Right cardiac atrium (tissue), 5 donors: ENCODE measurements around the gene SNRPA. TPM values are rescaled to one million over a fixed set of nuclear protein-coding genes. Genes with fewer than 3 reads are reported as not detected.
"Not testable (repeated sequence)": the region's sequence is repeated elsewhere in the genome, so short reads cannot be mapped to it uniquely, and the experiment has no call there.

Source experiments
- ATAC-seq, 2 donors: fragments of 200-7000 bp; cut with Tn5 transposase; one replicate each; pipeline versions ENCODE4 v1.8.0 to v1.9.1; 2020; ENCODE audit warnings: moderate library complexity in 2 of 2, mild to moderate bottlenecking in 1 of 2
- DNase-seq, 3 donors: peaks; one replicate each; pipeline ENCODE4 v3.0.0-alpha.2; 2020
- H3K27ac ChIP-seq: one replicate; pipeline ENCODE4 v1.5.1; 2013; ENCODE audit warnings: mild to moderate bottlenecking, low read length, control low read depth, moderate library complexity
- H3K27me3 ChIP-seq: one replicate; pipeline ENCODE4 v1.6.1; 2013; ENCODE audit not compliant: control insufficient read depth, insufficient read depth
- H3K4me1 ChIP-seq: one replicate; pipeline ENCODE4 v1.6.1; 2013; ENCODE audit warnings: low read length; ENCODE audit not compliant: control insufficient read depth, insufficient read depth
- H3K4me3 ChIP-seq: one replicate; pipeline ENCODE4 v1.5.1; 2013; ENCODE audit warnings: low read length, control low read depth
- H3K9me3 ChIP-seq: one replicate; pipeline ENCODE4 v1.6.1; 2013; ENCODE audit warnings: low read length; ENCODE audit not compliant: control insufficient read depth
- WGBS: extraction: QIAGEN DNeasy Blood & Tissue Kit; methylation state at CpG from one replicate; pipeline ENCODE4 v1.1.7; 2013; 5-methylcytosine and 5-hydroxymethylcytosine counted together
- intact Hi-C, 4 donors: fragments of 100-400 bp; cut with DNase I; formaldehyde crosslinking; loops; one replicate each; pipeline versions ENCODE4 v1.11.0 to v1.14.0; 2022 to 2023
- polyA plus RNA-seq: library from polyadenylated mRNA; stranded (reverse); fragments of 200-250 nt; gene quantifications from one replicate; pipeline ENCODE4 v1.2.3, GENCODE V29; 2013
- total RNA-seq, 4 donors: library from RNA; stranded (reverse); fragmentation: NEBNext Ultra II Directional; extraction: Animal tissue kit (Norgen Biotek cat#: 25700); gene quantifications; one replicate each; pipeline ENCODE4 v1.2.1, GENCODE V29; 2021
- donor health status: healthy with polysubstance abuse.
- donor health status: DM: no; HTN: yes; CAD: no.
- donor health status: DM: no; HTN: no; CAD: no.
- donor health status: DM: no; HTN: yes; CAD: no; lungs with severe emphysema.
- donor health status: DM: yes; HTN: yes; CAD: no.

Gene SNRPA
- total and polyA plus RNA-seq, 5 donors, result 27.0 to 44.9 (median 39.0) TPM

GRCh38 chr19:40721936-40722661 is 28.9 kb upstream of the SNRPA start:
- whole genome bisulfite sequencing, result 62% methylated on average over 9 of the region's 9 CpGs
- no peak for ATAC-seq
- DNase-seq, result no peak
- Histone ChIP-seq H3K4me3 (no peak overlapping the region), H3K9me3 (no peaks in the 10 kb centered on the region), H3K27ac (peak overlapping the region; percentile 67), H3K4me1 (peaks cover 18% of the 10 kb centered on the region), H3K27me3 (no peaks in the 10 kb centered on the region)
- intact Hi-C loops, result no loop called here

- DNase-seq (peak in 1 of 3 donors; percentile 14), ATAC-seq (no peak)
- H3K27ac ChIP-seq, result peak overlapping the region; percentile 39
- 95% methylated on average over 5 of the region's 5 CpGs for WGBS
- no peaks in the 10 kb centered on the region for H3K9me3 ChIP-seq
- intact Hi-C loops, result no loop called here
- no peaks in the 10 kb centered on the region for H3K27me3 ChIP-seq
- no peak overlapping the region for H3K4me3 ChIP-seq
- peaks cover 18% of the 10 kb centered on the region for H3K4me1 ChIP-seq
Measured at GRCh38 chr19:40723661-40724254, 27.2 kb upstream of the SNRPA start.

DNA sequence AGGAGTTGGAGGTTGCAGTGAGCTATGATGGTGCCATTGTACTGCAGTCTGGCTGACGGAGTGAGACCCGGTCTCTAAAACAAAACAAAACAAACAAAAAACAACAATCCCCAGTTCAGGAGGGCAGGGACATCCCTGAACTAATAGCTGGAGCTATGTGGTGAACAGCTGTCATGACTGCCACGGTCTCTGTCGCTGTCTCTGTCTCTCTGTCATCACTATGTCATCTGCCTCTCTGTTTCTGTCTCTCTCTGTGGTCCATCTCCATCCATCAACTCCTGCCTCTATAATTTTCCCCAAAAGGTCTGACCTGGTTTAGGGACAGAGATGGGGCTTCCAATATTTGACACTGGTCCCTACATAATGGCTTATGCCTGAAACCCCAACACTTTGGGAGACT is 26.7 kb upstream of the SNRPA start:
- Histone ChIP-seq H3K9me3 (no peaks in the 10 kb centered on the region), H3K4me1 (peaks cover 18% of the 10 kb centered on the region), H3K27ac (peak overlapping the region; percentile 39), H3K4me3 (no peak overlapping the region), H3K27me3 (no peaks in the 10 kb centered on the region)
- DNase-seq (no peak), ATAC-seq (no peak)
- 98% methylated on average over 4 of the region's 4 CpGs for WGBS
- intact Hi-C loops, result no loop called here

DNA sequence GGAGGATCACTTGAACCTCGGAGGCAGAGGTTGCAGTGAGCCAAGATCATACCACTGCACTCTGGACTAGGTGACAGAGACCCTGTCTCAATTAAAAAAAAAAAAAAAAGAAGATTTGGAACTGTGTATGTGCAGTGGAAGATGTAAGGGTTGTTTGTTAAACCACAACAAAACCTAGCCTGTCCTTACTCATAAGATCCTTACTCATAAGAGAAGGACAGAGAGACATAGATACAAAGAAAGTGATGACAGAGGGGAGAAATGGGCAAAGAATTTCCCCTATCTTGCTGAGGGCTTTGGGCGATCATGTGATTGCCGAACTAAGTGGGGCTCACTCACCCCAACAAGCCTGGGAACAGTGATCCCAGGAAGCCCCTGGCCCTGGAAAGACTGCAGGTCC is 26.1 kb upstream of the SNRPA start:
- 94% methylated on average over 3 of the region's 3 CpGs for WGBS
- no peaks in the 10 kb centered on the region for H3K9me3 ChIP-seq
- no peak overlapping the region for H3K27ac ChIP-seq
- DNase-seq (peak in 1 of 3 donors; percentile 9), ATAC-seq (no peak)
- intact Hi-C loops, result no loop called here
- H3K4me1 ChIP-seq, result peaks cover 18% of the 10 kb centered on the region
- no peaks in the 10 kb centered on the region for H3K27me3 ChIP-seq
- H3K4me3 ChIP-seq, result no peak overlapping the region

DNA sequence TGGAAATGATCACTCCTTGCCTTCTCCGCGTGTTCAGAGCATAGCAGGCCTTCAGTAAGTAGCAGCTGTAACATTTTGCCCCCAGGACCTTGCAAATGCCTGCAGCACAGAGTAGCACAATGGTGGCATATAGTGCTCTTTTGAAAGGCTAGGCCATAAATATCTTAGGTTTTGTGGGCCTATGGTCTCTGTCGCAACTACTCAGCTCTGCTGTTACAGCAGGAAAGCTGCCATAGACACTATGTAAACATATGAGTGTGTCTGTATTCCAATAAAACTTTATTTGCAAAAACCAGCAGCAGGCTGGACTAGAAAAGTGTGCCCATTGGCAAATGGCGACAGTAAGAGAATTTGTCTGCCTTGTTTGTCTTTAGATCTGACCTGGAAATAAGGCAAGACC is 24.7 kb upstream of the SNRPA start:
- Histone ChIP-seq H3K9me3 (no peaks in the 10 kb centered on the region), H3K4me1 (peaks cover 11% of the 10 kb centered on the region), H3K4me3 (no peak overlapping the region), H3K27ac (no peak overlapping the region), H3K27me3 (no peaks in the 10 kb centered on the region)
- DNase-seq (no peak), ATAC-seq (no peak)
- WGBS, result 97% methylated on average over 4 of the region's 4 CpGs
- intact Hi-C loops, result no loop called here

DNA sequence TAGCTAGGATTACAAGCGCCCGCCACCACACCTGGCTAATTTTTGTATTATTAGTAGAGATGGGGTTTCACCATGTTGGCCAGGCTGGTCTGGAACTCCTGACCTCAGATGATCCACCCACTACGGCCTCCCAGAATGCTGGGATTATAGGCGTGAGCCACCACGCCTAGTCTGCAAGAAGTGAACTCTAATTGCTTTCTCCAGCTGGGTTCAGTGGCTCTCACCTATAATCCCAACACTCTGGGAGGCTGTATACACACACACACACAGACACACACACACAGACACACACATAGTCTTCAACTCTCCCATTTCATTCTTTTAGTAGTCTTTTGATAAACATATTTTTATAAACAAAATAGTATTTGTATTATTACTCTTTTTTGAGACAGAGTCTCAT is 20.9 kb upstream of the SNRPA start:
- 90% methylated on average over 5 of the region's 5 CpGs for WGBS
- DNase-seq, H3K4me3 ChIP-seq, H3K27me3 ChIP-seq, intact Hi-C loops, H3K9me3 ChIP-seq, H3K4me1 ChIP-seq, H3K27ac ChIP-seq, ATAC-seq: not testable (repeated sequence)

DNA sequence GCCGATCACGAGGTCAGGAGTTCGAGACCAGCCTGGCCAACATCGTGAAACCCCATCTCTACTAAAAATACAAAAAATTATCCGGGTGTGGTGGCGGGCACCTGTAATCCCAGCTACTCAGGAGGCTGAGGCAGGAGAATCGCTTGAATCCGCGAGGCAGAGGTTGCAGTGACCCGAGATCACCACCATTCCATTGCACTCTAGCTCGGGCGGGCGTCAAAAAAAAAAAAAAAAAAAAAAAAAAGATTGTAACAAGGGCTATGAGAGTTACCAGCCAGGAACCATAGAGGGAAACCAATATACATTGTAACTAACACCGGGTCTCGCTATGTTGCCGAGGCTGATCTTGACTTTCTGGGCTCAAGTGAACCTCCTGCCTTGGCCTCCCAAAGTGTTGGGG is 18.7 kb upstream of the SNRPA start:
- H3K27me3 ChIP-seq, H3K9me3 ChIP-seq, DNase-seq, ATAC-seq, intact Hi-C loops, H3K4me3 ChIP-seq, H3K27ac ChIP-seq, H3K4me1 ChIP-seq: not testable (repeated sequence)
- 95% methylated on average over 16 of the region's 16 CpGs for WGBS

- no peaks in the 10 kb centered on the region for H3K27me3 ChIP-seq
- no peaks in the 10 kb centered on the region for H3K9me3 ChIP-seq
- no peaks in the 10 kb centered on the region for H3K4me1 ChIP-seq
- 92% methylated on average over 13 of the region's 13 CpGs for WGBS
- ATAC-seq (no peak), DNase-seq (peak in 1 of 3 donors; percentile 31)
- H3K27ac ChIP-seq, result no peak overlapping the region
- no peak overlapping the region for H3K4me3 ChIP-seq
- intact Hi-C loops, result no loop called here
Measured at GRCh38 chr19:40733149-40733548, 17.9 kb upstream of the SNRPA start.

DNA sequence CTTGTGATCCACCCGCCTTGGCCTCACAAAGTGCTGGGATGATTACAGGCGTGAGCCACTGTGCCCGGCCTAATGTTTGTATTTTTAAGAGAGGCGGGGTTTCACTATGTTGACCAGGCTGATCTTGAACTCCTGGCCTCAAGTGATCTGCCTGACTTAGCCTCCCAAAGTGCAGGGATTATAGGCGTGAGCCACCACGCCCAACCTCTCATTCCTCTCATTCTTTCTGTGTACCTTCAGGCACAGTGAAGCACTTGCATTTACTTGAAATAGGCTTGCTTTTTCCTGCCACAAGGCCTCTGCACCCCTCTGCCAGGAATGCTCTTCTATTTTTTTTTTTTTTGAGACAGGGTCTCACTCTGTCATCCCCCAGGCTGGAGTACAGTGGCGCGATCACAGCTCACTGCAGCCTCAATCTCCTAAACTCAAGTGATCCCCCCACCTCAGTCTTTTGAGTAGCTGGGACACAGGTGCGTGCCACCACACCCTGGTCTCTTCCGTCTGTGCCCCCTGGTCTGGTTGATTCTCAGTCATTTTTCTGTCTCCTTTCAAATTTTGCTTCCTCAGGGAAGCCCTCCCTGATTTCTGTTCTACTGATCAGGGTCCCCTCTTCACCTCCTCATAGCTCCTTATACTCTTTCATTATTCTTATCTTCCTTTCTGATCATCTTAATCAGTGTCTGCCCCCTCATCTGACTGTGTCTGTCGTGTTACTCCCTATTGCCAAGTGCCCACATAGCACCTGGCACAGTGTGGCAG is 15.8 kb upstream of the SNRPA start:
- DNase-seq (peak in 1 of 3 donors; percentile 10), ATAC-seq (no peak)
- H3K4me1 ChIP-seq, result no peaks in the 10 kb centered on the region
- WGBS, result 94% methylated on average over 11 of the region's 11 CpGs
- H3K4me3 ChIP-seq, result no peak overlapping the region
- intact Hi-C loops, result no loop called here
- no peak overlapping the region for H3K27ac ChIP-seq
- H3K9me3 ChIP-seq, result no peaks in the 10 kb centered on the region
- no peaks in the 10 kb centered on the region for H3K27me3 ChIP-seq

GRCh38 chr19:40736661-40737060 is 14.3 kb upstream of the SNRPA start:
- no peaks in the 10 kb centered on the region for H3K27me3 ChIP-seq
- no peak overlapping the region for H3K4me3 ChIP-seq
- H3K27ac ChIP-seq, result no peak overlapping the region
- no peaks in the 10 kb centered on the region for H3K9me3 ChIP-seq
- 91% methylated on average over 9 of the region's 9 CpGs for WGBS
- ATAC-seq, result no peak
- intact Hi-C loops, result no loop called here
- peak in 1 of 3 donors; percentile 28 for DNase-seq
- H3K4me1 ChIP-seq, result no peaks in the 10 kb centered on the region

DNA sequence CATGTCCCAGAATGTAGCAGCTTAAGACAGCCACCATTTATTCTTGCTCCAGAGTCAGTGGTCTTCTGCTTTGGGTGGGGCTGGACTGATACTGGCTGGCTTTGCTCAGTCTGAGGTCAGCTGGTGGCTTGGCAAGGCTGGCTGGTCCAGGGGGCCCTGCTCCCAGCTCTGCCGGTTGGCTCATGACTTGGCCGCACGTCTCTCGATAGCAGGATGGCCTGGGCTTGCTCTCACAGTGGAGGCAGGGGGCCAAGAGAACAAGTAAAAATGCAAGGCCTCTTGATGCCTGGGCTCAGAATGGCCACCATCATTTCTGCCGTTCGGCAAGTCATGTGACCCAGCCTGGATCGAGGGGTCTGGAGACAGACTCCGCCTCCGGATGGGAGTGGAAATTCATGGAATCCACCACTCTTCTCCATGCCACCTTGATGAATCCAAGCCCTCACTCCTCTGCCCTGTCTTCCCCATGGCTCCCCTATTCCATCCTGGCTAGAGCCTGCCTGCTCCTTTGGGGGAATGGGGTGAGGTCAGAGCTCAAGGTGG is 13.8 kb upstream of the SNRPA start:
- no peak overlapping the region for H3K27ac ChIP-seq
- no peak for ATAC-seq
- peak in 2 of 3 donors; percentile 48 to 69 for DNase-seq
- 74% methylated on average over 9 of the region's 9 CpGs for WGBS
- no peaks in the 10 kb centered on the region for H3K4me1 ChIP-seq
- H3K27me3 ChIP-seq, result no peaks in the 10 kb centered on the region
- H3K4me3 ChIP-seq, result no peak overlapping the region
- no peaks in the 10 kb centered on the region for H3K9me3 ChIP-seq
- intact Hi-C loops, result no loop called here
